Measurements from ENCODE around the gene MIS18A.
"Not testable (repeated sequence)": the region's sequence is repeated elsewhere in the genome, so short reads cannot be mapped to it uniquely, and the experiment has no call there.

MIS18A gene, protein sequence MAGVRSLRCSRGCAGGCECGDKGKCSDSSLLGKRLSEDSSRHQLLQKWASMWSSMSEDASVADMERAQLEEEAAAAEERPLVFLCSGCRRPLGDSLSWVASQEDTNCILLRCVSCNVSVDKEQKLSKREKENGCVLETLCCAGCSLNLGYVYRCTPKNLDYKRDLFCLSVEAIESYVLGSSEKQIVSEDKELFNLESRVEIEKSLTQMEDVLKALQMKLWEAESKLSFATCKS

GRCh38 chr21:32278518-32279376, at the start of gene MIS18A:
MIS18A (minus strand) TSS chr21:32279049; CDS start chr21:32279014, 35 bp downstream.
- DNase-seq, result peak; percentile 97

- no peak for DNase-seq
Observed at GRCh38 chr21:32328595-32328994, 49.7 kb upstream of the MIS18A start.

- no peak for DNase-seq
Observed at GRCh38 chr21:32325706-32326105, 46.9 kb upstream of the MIS18A start.

DNA sequence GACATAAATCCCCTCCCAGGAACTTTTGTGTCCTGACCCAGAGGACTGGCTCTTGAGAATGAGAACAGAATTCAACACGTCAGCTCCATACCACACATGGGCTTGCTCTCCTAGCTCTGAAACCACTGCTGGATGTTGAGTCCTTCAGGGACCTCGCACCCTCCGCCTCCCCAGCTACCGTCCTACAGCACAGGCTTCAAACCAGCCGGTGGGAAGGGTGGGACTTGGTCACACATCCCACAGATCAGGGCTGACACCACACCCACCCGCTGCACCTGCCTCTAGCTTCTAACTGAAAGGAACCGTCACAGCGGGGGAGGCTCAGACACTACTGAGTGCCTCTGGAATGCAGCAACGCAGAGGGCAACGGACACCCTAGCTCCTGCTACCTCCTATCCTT, 43.8 kb upstream of the MIS18A start:
- DNase-seq, result no peak

DNA sequence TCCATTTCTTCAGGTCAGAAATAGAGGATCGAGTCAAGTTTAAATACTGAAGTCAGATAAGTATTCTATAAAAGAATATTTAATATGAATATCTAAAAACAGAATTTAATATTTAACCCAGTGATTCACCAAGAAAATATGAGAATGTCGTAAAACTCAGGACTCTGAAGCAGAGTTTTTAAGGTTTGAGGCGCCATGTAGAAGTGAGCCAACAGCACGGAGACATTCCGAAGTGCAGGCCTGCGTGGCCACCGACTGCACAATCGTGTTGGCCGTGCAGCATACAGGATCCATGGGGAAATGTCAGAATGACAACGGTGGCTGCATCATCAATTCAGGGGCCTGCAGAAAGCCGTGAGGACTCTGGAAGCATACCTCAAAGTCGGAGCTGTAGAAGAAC, 43.3 kb upstream of the MIS18A start:
- DNase-seq, result no peak

GRCh38 chr21:32321480-32321879, 42.6 kb upstream of the MIS18A start:
- no peak for DNase-seq

- no peak for DNase-seq
Observed at GRCh38 chr21:32320726-32321125, 41.9 kb upstream of the MIS18A start.

- DNase-seq, result no peak
Observed at GRCh38 chr21:32320059-32320458, 41.2 kb upstream of the MIS18A start.

DNA sequence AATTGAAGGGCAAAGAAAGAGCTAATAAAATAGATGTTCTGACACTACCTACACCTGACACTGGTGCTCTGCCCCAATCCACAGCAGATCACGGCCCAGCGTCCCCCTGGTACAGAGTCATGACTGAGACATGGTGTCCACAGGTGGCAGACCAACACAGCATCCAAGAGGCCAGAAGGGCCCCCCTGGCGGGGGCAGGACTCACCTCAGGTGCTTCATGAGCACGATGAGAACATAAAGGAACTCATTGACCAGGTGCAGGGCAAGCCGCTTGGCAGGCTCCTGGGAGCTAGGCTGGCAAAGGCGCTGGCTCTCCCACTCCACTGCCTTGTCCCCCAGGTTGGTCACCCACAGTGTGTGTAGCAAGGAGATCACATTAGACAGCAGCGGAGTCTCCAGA, 40.2 kb upstream of the MIS18A start:
- DNase-seq, result no peak

- no peak for DNase-seq
Observed at GRCh38 chr21:32317726-32318125, 38.9 kb upstream of the MIS18A start.

- no peak for DNase-seq
Observed at GRCh38 chr21:32316361-32317215, 37.7 kb upstream of the MIS18A start.

DNA sequence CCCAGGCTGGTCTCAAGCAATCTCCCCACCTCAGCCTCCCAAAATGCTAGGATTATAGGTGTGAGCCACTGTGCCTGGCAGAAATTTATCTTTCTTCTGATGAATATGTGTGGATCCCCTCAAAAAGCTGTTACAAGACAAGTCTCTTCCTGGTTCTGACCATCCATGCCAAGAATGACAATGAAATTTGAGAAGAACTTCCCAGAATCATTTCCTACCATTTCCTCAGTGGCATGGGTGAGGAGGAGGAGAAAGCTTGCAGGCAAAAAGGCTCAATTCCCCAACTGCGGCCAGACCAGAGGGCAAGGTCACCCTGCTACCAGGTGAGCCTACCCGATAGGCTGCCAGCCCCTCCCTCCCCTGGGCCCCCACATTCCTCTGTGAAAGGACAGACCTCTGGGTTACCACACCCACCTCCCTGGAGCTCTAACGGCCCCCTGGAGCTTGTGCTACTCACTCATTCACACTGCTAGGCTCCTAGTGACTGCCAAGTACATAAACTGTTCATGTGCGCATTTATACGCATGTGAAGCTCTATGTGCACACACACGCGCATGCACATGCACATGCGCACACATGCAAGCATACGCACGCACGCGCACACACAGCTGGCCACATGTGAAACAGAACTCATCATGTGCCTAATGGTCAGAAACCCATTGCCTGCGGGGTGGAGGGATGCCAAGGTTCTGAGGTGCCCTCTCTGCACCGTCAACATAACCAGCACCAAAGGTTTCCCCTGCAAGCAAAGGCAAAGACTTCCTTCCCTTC, 36.8 kb upstream of the MIS18A start:
- DNase-seq, result no peak

GRCh38 chr21:32314806-32315205, 36.0 kb upstream of the MIS18A start:
- DNase-seq, result no peak

DNA sequence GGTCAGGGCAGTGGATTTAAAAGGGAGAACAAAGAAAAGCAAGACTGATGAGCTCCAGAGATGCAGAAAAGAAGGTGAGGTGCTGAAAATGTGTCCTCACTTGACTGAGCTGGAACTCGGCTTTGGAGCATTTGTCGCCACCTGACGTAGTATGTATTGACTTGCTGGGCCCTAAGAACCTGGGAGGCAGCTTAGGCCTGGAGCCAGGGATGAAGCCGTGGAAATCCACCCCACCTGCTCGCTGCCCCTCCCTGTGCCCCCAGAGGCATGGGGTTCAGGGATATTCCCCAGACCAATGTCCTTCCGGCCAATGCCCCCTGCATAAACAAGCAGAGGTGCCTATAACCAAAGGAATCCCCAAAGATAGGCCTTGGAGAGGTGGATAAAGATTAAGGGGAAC, 34.1 kb upstream of the MIS18A start:
- DNase-seq, result no peak

- DNase-seq, result no peak
Observed at GRCh38 chr21:32312326-32312725, 33.5 kb upstream of the MIS18A start.

- DNase-seq, result no peak
Observed at GRCh38 chr21:32311621-32312020, 32.8 kb upstream of the MIS18A start.

DNA sequence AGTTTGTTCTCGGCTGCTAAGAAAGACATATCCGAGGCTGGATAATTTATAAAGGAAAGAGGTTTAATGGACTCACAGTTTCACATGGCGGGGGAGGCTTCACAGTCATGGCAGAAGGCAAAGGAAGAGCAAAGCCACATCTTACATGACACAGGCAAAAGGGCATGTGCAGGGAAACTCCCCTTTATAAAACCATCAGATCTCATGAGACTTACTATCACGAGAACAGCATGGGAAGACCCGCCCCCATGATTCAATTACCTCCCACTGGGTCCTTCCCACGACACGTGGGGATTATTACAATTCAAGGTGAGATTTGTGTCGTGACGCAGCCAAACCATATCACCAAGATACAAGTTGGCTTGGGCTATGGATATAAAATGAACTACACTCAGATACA, 32.1 kb upstream of the MIS18A start:
- DNase-seq, result not testable (repeated sequence)

DNA sequence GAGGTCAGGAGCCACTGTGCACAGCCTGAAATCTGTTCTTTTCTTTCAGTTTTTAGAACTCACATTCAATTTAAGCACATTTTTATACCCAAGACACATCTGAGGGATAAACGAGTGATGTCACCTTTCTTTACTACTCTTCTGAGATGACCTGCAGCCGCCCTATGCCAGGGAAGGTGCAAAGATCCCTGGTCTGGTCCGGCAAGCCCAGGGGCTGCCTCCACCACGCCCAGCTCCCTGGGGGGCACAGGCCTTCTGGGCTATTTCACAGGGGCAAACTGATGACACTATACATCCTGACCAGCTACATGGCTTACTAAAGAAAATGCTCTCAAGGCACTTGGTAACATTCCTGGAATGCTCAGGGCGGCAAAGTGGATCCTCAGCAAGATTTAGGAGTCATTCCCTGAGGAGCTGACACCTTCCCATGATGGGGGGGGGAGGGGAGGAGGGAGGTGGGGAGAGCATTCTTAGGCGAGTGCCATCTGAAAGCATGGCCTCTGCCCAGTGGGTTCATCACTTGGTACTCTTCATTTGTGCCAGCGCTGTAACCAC, 31.1 kb upstream of the MIS18A start:
- DNase-seq, result no peak

DNA sequence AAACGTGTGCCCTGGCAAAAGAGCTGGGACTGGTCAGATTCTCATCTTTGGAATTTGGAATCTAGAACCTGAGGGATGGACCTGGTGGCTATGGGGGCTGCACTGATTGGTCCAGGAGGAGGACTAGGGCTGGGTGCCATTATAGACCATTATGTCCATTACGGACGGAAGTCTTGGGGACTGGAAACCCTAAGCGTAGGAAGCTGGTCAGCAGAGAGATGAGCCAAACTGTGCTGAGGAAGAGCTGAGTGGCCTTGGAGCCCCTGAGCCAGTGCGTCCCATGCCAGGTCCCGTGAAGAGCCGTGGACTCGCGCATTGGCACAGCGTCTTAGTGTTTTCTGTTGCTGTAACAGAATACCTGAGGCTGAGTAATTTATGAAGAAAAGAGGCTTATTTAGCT, 29.8 kb upstream of the MIS18A start:
- no peak for DNase-seq

GRCh38 chr21:32307706-32308105, 28.9 kb upstream of the MIS18A start:
- no peak for DNase-seq

GRCh38 chr21:32306021-32306780, 27.4 kb upstream of the MIS18A start:
- peak; percentile 23 for DNase-seq

- no peak for DNase-seq
Observed at GRCh38 chr21:32304998-32305397, 26.1 kb upstream of the MIS18A start.

Measured in NCI-H69 (cell line).